KMS-11 (cell line): ENCODE data around the gene RNF31.

Source experiments
- H2AFZ ChIP-seq: fragments of 200-600 bp; sonication (generic); 2 replicates; pipeline ENCODE4 v1.6.1; 2016; ENCODE audit warnings: antibody characterized with exemption, mixed run types, low read depth
- H3K27ac ChIP-seq: fragments of 200-600 bp; sonication (generic); 2 replicates; pipeline ENCODE4 v1.6.1; 2016; ENCODE audit warnings: mild to moderate bottlenecking, mixed run types
- H3K27me3 ChIP-seq: fragments of 200-600 bp; sonication (generic); 2 replicates; pipeline ENCODE4 v1.6.1; 2017; ENCODE audit warnings: mild to moderate bottlenecking, low read depth, mixed run types, moderate library complexity; ENCODE audit not compliant: insufficient read depth
- H3K36me3 ChIP-seq: fragments of 200-600 bp; sonication (generic); 2 replicates; pipeline ENCODE4 v1.6.1; 2017; ENCODE audit warnings: mild to moderate bottlenecking, mixed run types; ENCODE audit not compliant: insufficient read depth
- H3K4me1 ChIP-seq: fragments of 200-600 bp; sonication (generic); 2 replicates; pipeline ENCODE4 v1.6.1; 2016; ENCODE audit warnings: mild to moderate bottlenecking, low read depth, mixed run types; ENCODE audit not compliant: poor library complexity, severe bottlenecking
- H3K4me2 ChIP-seq: fragments of 200-600 bp; sonication (generic); 2 replicates; pipeline ENCODE4 v1.7.0; 2016; ENCODE audit warnings: mild to moderate bottlenecking, mixed run types
- H3K4me3 ChIP-seq: fragments of 200-600 bp; sonication (generic); IDR thresholded peaks from 2 replicates; pipeline ENCODE4 v1.6.1; 2017; ENCODE audit warnings: low read depth, low read length, mixed read lengths; ENCODE audit not compliant: insufficient read depth
- H3K79me2 ChIP-seq: fragments of 200-600 bp; sonication (generic); 2 replicates; pipeline ENCODE4 v1.6.1; 2016; ENCODE audit warnings: low read depth, mixed run types; ENCODE audit not compliant: insufficient read depth
- H3K9ac ChIP-seq: fragments of 200-600 bp; sonication (generic); 2 replicates; pipeline ENCODE4 v1.6.1; 2016; ENCODE audit warnings: mild to moderate bottlenecking, mixed run types
- H4K20me1 ChIP-seq: fragments of 200-600 bp; sonication (generic); 2 replicates; pipeline ENCODE4 v1.6.1; 2016; ENCODE audit warnings: mild to moderate bottlenecking, mixed run types; ENCODE audit not compliant: insufficient read depth
- TF ChIP-seq, protein P1 (sequence below): fragments of 200-600 bp; sonication (generic); conservative IDR thresholded peaks from 2 replicates; pipeline ENCODE4 v1.6.1; 2017; ENCODE audit warnings: low read depth, mild to moderate bottlenecking, antibody characterized with exemption, low read length, moderate library complexity, mixed read lengths

RNF31 gene

DNA sequence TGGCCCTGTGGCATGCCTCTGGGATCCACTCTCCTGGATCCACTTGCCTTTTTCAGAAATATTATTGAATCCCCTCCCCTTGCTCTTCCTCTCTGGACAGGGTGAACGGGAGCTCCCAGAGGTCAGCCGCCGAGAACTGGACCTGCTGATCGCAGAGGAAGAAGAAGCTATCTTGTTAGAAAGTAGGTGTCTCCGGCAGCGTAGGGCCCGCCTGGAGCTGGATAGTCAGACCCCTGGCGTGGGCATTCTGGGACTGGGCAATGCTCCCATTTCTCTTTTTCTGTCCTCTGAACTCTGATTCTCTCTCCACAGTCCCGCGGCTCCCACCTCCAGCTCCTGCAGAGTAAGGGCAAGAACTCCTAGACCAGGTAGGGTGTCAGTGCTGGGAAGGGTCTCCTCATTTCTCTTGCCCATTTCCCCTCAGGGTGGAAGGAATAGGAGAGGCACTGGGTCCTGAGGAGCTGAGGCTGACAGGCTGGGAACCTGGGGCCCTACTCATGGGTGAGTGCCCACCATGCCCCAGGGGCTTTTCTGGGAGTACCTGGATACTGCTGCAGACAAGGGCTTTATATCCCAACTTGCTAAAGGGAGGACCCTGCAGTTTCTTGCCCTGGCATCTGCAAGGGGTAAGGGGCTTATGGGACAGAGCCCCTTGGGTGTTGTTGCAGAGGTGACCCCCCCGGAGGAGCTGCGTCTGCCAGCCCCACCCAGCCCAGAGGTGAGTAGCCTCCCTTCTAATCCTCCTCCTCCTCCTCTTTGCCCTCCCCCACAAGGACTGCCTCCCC is 29.9 kb downstream of the RNF31 start:
- no peak overlapping the region for H3K4me2 ChIP-seq
- no peak overlapping the region for H3K9ac ChIP-seq
- TF ChIP-seq, protein P1, sequence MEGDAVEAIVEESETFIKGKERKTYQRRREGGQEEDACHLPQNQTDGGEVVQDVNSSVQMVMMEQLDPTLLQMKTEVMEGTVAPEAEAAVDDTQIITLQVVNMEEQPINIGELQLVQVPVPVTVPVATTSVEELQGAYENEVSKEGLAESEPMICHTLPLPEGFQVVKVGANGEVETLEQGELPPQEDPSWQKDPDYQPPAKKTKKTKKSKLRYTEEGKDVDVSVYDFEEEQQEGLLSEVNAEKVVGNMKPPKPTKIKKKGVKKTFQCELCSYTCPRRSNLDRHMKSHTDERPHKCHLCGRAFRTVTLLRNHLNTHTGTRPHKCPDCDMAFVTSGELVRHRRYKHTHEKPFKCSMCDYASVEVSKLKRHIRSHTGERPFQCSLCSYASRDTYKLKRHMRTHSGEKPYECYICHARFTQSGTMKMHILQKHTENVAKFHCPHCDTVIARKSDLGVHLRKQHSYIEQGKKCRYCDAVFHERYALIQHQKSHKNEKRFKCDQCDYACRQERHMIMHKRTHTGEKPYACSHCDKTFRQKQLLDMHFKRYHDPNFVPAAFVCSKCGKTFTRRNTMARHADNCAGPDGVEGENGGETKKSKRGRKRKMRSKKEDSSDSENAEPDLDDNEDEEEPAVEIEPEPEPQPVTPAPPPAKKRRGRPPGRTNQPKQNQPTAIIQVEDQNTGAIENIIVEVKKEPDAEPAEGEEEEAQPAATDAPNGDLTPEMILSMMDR: no peak
- H3K27ac ChIP-seq: no peak overlapping the region
- H3K36me3 ChIP-seq: no peaks in the 10 kb centered on the region
- no peak overlapping the region for H2AFZ ChIP-seq
- no peaks in the 10 kb centered on the region for H3K79me2 ChIP-seq
- H3K4me3 ChIP-seq: no peak overlapping the region
- no peaks in the 10 kb centered on the region for H3K4me1 ChIP-seq
- H4K20me1 ChIP-seq: no peaks in the 10 kb centered on the region
- H3K27me3 ChIP-seq: no peaks in the 10 kb centered on the region

DNA sequence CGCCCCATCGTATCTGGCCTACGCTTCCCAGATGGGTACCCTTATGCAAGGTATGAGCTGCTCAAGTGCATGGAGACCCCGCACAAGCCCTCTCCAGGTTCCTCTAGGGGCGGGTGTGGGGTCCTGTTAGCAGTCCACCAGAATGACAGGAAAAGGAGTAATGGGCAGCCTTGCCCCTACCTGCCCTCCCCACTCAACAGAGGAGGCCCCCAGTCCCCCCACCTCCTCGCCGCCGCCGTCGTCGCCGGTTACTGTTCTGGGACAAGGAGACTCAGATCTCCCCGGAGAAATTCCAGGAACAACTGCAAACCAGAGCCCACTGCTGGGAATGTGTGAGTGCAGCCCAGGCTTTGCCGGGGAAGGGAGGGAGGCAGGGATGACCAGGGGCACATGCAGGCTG is 30.6 kb downstream of the RNF31 start:
- Histone ChIP-seq H3K27ac (no peak overlapping the region), H3K36me3 (no peaks in the 10 kb centered on the region), H3K27me3 (no peaks in the 10 kb centered on the region), H3K4me2 (no peak overlapping the region), H3K79me2 (no peaks in the 10 kb centered on the region), H3K4me3 (no peak overlapping the region), H3K4me1 (no peaks in the 10 kb centered on the region), H2AFZ (no peak overlapping the region), H3K9ac (no peak overlapping the region), H4K20me1 (no peaks in the 10 kb centered on the region)
- TF ChIP-seq, protein P1: no peak

DNA sequence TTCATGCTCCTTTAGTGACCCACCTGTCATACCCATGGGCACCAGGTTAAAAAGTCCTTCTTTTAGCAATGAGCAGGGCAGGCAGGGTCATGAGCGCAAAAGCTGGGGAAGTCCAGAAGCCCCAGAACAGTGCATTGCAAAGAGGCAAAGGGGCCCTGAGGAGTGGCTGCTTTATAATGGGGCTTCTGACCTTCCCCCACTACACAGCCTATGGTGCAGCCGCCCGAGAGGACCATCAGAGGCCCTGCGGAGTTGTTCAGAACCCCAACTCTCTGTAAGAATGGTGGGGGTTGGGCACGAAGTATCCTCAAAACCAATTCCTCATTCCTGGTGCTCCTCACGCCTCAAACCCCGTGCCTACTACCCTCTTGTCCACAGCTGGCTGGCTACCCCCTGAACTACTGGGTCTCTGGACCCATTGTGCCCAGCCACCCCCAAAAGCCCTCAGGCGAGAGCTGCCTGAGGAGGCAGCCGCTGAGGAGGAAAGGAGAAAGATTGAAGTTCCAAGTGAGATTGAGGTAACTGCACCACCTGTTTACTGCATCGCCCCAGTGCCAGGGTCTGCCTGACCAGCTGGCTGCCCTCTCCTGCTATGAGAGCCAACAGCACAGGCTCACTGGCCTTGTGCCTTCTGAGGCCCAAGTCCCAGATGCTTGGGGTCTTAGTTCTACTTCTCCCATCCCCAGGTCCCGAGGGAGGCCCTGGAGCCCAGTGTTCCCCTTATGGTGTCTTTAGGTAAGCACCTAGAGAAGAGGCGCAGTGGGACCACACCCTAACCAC is 31.3 kb downstream of the RNF31 start:
- no peak overlapping the region for H3K4me2 ChIP-seq
- TF ChIP-seq, protein P1: no peak
- H3K4me3 ChIP-seq: no peak overlapping the region
- no peak overlapping the region for H3K9ac ChIP-seq
- H3K27ac ChIP-seq: no peak overlapping the region
- H3K36me3 ChIP-seq: no peaks in the 10 kb centered on the region
- no peak overlapping the region for H2AFZ ChIP-seq
- no peaks in the 10 kb centered on the region for H4K20me1 ChIP-seq
- H3K79me2 ChIP-seq: no peaks in the 10 kb centered on the region
- no peaks in the 10 kb centered on the region for H3K4me1 ChIP-seq
- H3K27me3 ChIP-seq: no peaks in the 10 kb centered on the region

DNA sequence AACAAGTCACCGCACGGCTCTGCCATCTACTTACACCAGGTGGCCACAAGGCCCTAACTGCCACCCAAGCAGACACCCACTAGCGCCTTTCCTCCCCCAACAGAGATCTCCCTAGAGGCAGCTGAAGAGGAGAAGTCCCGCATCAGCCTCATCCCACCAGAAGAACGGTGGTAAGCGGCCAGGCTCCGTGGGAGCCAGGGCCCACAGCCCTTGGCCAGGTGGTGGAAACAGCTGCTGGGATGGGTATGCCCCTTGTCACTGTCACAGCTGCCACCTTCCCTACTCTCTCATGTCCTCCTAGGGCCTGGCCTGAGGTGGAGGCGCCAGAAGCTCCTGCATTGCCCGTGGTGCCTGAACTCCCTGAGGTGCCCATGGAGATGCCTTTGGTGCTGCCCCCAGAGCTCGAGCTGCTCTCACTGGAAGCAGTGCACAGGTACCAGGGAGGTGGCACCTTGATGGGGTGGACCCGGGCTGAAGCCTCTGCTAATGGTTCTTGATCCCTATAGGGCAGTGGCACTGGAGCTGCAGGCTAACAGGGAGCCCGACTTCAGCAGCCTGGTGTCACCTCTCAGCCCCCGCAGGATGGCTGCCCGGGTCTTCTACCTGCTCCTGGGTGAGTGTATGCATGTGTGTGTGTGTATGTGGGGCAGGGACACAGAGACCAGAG is 32.1 kb downstream of the RNF31 start:
- H3K79me2 ChIP-seq: no peaks in the 10 kb centered on the region
- TF ChIP-seq, protein P1: no peak
- no peak overlapping the region for H3K4me2 ChIP-seq
- H3K4me1 ChIP-seq: no peaks in the 10 kb centered on the region
- no peak overlapping the region for H3K27ac ChIP-seq
- no peak overlapping the region for H3K9ac ChIP-seq
- H3K36me3 ChIP-seq: no peaks in the 10 kb centered on the region
- no peak overlapping the region for H2AFZ ChIP-seq
- H3K4me3 ChIP-seq: no peak overlapping the region
- no peaks in the 10 kb centered on the region for H3K27me3 ChIP-seq
- H4K20me1 ChIP-seq: no peaks in the 10 kb centered on the region
